ENCODE measurements around the gene PDE8A.

Gene PDE8A

DNA sequence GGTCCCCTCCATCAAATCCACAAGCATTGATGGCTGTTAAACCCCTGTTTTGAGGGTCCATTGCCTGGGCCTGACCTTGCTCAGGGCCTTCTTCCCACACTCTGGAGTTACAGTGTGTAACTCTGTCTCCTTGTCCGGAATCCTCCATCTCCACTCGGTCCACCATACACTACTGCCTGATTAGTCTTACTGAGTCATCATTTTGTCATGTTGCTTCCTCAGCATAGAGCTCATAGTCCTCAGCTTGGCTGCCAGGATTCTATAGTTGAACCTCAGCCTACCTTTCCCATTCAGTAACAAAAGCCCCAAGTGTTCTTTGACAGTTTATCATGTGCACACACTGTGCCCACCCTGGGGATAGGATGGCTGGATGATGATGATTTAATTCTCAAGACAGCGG lies 113.0 kb downstream of the PDE8A start:
- Mint-ChIP-seq H3K4me1 (ENCODE audit: low read depth) (no peaks in the 10 kb centered on the region), H3K27me3 (no peaks in the 10 kb centered on the region), H3K4me3 (no peak overlapping the region), H3K36me3 (ENCODE audit: low read depth) (peaks cover 67% of the 10 kb centered on the region), H3K27ac (no peak overlapping the region), H3K9me3 (no peaks in the 10 kb centered on the region)
- intact Hi-C loops (cut with micrococcal nuclease) = no loop called here

DNA sequence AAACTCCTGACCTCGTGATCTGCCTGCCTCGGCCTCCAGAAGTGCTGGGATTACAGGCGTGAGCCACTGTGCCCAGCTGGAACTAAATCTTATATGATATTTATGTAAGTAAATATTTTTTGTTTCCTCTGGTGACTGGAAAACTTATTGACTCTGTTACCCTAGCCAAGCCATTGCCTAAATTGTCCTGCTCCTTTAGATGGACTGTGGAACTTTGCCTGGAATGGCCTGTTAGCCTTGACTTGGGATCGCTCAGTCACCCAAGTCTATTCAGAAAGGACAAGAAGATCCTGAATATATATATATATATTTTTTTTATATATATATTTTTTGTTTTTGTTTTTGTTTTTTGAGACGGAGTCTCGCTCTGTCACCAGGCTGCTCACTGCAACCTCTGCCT lies 113.9 kb downstream of the PDE8A start:
- H3K36me3 Mint-ChIP-seq (ENCODE audit: low read depth) = peaks cover 59% of the 10 kb centered on the region
- no peaks in the 10 kb centered on the region for H3K27me3 Mint-ChIP-seq
- H3K4me1 Mint-ChIP-seq (ENCODE audit: low read depth) = no peaks in the 10 kb centered on the region
- no peak overlapping the region for H3K4me3 Mint-ChIP-seq
- no peak overlapping the region for H3K27ac Mint-ChIP-seq
- intact Hi-C loops (cut with micrococcal nuclease) = no loop called here
- no peaks in the 10 kb centered on the region for H3K9me3 Mint-ChIP-seq

DNA sequence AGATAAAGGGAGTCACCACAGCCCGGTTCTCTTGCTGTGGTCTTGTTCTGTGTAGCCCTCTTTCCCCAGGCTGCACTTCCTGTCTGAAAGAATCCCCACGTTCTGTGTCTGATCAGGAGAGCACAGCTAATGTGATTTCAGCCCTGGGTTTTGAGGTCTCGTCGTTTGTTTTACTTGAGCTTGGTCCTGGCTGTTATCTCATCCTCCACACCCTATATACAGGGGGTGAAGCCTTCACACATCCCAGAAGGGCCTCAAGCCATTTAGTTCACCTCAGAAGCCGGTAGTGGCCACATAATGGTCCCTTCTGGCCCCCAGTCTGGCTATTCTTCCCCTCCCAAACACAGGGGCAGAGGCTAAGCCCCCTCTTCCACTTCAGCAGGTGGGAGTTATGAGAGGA lies 115.6 kb downstream of the PDE8A start:
- Mint-ChIP-seq H3K36me3 (ENCODE audit: low read depth) (peaks cover 43% of the 10 kb centered on the region), H3K9me3 (no peaks in the 10 kb centered on the region), H3K4me3 (no peak overlapping the region), H3K27me3 (no peaks in the 10 kb centered on the region), H3K4me1 (ENCODE audit: low read depth) (no peaks in the 10 kb centered on the region), H3K27ac (no peak overlapping the region)
- intact Hi-C loops (cut with micrococcal nuclease) = no loop called here

DNA sequence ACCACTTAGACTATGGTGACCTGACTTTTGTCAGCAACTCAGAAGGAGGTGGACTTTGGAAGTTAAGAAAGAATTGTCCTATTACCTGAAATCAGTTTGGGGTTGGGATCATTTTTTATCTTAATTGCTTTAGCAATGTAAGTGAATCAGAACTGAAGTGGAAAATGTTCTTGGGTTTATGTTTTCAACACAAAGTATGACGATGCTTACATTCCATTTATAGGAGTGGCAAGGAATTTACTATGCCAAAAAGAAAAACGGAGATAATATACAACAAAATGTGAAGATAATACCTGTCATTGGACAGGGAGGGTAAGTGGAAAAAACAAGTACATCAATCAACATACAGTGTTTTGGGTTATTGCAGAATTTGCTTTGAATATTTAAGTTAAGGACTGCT lies 116.1 kb downstream of the PDE8A start:
- Mint-ChIP-seq H3K27me3 (no peaks in the 10 kb centered on the region), H3K4me3 (no peak overlapping the region), H3K9me3 (no peaks in the 10 kb centered on the region), H3K27ac (no peak overlapping the region), H3K4me1 (ENCODE audit: low read depth) (no peaks in the 10 kb centered on the region), H3K36me3 (ENCODE audit: low read depth) (peaks cover 38% of the 10 kb centered on the region)
- intact Hi-C loops (cut with micrococcal nuclease) = no loop called here

DNA sequence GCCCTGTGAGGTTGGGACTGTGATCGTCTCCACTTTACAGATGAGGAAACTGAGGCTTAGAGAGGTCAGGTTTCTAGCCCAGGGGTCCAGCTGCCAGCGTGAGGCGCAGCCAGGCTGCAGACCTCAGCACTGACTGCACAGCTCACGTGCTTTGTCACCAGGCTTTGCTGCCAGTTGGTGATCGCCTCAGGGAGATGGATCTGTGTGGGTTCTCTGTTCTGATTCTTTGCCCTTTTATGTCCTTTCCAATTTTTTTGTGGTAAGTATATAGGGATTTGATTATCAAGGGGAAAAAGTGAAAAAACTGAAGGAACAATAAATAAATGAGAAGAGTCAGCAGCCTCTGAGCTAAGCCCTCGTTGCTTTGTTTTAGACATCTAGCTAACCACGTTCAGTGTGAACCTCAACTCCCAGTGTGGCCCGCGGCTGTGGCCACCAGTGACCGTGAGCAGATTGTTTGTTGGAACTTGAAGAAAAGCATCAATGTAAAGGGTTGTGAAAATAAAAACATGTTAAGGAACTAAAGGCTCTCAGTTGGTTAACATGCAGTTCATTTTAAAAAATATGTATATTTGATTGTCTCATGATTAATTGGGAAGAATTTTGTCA lies 117.6 kb downstream of the PDE8A start:
- Mint-ChIP-seq H3K9me3 (no peaks in the 10 kb centered on the region), H3K27ac (no peak overlapping the region), H3K4me3 (no peak overlapping the region), H3K4me1 (ENCODE audit: low read depth) (no peaks in the 10 kb centered on the region), H3K27me3 (no peaks in the 10 kb centered on the region), H3K36me3 (ENCODE audit: low read depth) (peaks cover 22% of the 10 kb centered on the region)
- intact Hi-C loops (cut with micrococcal nuclease) = no loop called here

DNA sequence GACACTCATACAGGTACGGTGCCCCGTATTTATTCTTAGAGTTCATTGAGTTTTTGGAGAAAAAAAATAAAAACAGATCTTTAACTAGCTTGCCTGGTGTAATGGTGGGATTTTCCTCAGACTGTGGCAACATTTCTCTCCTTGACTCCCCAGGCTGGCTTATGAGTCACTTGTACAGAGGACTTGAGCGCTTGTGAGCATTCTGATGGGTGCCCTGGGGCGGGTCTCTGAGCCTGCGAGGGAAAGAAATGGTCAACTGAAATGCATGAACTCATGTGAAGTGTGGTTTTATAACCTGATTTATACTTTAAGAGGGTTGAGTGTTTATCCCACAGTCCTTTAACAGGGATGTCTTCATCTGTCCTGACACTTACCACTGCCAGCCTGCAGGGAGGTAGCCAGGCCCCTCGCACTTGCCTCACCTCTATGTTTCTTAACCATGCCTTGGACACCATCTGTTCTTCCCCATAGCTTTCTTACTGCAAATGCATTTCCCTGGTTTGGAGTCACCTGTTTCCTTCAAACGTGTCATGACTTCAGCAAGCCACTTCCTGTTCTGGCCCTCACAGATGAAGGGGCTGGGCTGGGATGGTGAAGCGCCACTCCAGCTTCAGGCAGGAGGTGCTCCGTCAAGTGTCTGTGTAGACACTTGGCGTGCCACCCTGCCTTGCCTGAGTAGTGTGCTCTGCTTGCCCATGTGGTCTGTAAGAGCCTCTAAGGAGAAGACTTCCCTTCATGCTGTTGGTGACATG lies 118.7 kb downstream of the PDE8A start:
- intact Hi-C loops (cut with micrococcal nuclease) = no loop called here
- H3K36me3 Mint-ChIP-seq (ENCODE audit: low read depth) = peaks cover 15% of the 10 kb centered on the region
- no peaks in the 10 kb centered on the region for H3K4me1 Mint-ChIP-seq (ENCODE audit: low read depth)
- no peaks in the 10 kb centered on the region for H3K27me3 Mint-ChIP-seq
- H3K9me3 Mint-ChIP-seq = no peaks in the 10 kb centered on the region
- no peak overlapping the region for H3K4me3 Mint-ChIP-seq
- no peak overlapping the region for H3K27ac Mint-ChIP-seq

DNA sequence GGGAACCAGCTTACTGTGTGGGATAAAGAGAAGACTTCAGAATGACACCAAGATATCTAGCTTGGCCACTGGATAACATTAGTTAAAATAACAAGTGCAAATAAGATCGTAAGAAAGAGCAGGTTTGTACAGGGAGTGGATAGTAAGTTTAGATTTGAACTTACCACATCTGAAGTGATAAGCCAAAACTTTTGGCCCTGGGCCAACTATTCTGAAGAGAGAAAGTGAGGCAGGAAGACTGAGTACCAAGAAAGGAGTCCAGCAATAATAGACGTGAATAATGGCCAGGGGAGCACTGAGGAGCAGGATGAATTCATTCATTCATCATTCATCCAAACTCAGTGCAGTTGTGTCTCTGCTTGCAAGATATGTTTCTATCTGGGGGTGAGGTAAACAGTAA lies 122.9 kb downstream of the PDE8A start:
- intact Hi-C loops (cut with micrococcal nuclease) = no loop called here
- H3K9me3 Mint-ChIP-seq = no peaks in the 10 kb centered on the region
- H3K4me3 Mint-ChIP-seq = no peak overlapping the region
- no peaks in the 10 kb centered on the region for H3K27me3 Mint-ChIP-seq
- no peaks in the 10 kb centered on the region for H3K4me1 Mint-ChIP-seq (ENCODE audit: low read depth)
- H3K27ac Mint-ChIP-seq = no peak overlapping the region
- peaks cover 9% of the 10 kb centered on the region for H3K36me3 Mint-ChIP-seq (ENCODE audit: low read depth)

DNA sequence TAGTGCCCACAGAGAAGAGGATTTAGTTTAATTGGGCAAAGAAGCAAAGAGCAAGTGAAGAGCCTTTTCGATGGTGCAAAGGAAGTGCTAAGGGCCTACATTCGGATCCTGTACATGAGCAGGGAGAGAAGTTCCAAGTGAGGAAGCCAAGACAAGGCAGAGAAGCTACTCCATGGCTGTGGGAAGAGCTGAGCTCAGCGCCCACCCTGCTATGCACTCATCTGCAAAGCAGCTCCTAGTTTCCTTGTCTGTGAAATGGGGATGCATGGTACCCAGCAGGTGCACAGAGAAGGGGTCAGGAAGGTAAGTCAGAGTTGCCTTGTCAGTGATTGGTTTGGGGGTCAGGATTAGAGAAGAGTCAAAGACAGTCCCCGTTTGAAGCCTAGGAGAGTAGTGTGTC lies 126.5 kb downstream of the PDE8A start:
- Mint-ChIP-seq H3K4me1 (ENCODE audit: low read depth) (no peaks in the 10 kb centered on the region), H3K4me3 (no peak overlapping the region), H3K36me3 (ENCODE audit: low read depth) (peaks cover 21% of the 10 kb centered on the region), H3K27ac (no peak overlapping the region), H3K9me3 (no peaks in the 10 kb centered on the region), H3K27me3 (no peaks in the 10 kb centered on the region)
- intact Hi-C loops (cut with micrococcal nuclease) = no loop called here

DNA sequence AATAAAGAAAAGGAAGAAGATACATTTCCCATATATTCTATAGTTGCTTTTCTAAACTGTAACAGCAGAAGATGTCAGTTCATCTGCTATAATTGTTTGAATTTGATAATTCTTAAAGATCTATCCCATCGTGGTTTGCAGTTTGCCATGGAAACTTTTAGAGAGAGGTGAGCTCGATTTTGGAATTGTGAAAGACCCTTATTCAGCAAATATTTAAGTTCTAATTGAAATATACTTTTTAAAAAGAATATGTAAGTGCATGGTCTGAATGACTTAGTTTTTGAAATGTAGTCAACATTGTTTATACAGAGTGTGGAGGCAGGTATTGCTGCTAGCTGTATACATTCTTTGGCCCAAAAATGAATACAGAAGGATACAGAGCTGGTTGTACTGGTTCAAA lies 127.7 kb downstream of the PDE8A start:
- Mint-ChIP-seq H3K36me3 (ENCODE audit: low read depth) (peaks cover 33% of the 10 kb centered on the region), H3K9me3 (no peaks in the 10 kb centered on the region), H3K4me3 (no peak overlapping the region), H3K27ac (no peak overlapping the region), H3K4me1 (ENCODE audit: low read depth) (no peaks in the 10 kb centered on the region), H3K27me3 (no peaks in the 10 kb centered on the region)
- intact Hi-C loops (cut with micrococcal nuclease) = no loop called here

DNA sequence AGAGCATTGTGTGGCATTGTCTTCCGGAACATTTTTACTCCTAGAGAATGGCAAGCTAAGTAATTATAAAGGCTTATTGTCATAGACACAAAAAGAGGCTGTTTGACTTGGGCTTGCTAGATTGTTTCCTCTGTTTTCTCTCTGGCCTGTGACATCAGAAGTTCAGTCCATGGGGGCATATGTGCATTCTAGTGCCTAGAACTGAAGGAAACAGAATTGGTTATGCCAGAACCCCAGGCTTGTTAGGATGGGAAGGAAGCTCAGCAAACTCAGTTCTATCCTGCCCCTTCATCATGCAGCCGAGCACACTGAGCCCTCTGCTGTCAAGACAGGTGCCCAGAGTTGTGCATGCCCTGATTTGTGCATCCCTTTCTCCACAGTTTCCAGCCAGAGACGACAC lies 131.3 kb downstream of the PDE8A start:
- no peaks in the 10 kb centered on the region for H3K9me3 Mint-ChIP-seq
- H3K36me3 Mint-ChIP-seq (ENCODE audit: low read depth) = peaks cover 70% of the 10 kb centered on the region
- no peaks in the 10 kb centered on the region for H3K27me3 Mint-ChIP-seq
- no peaks in the 10 kb centered on the region for H3K4me1 Mint-ChIP-seq (ENCODE audit: low read depth)
- no peak overlapping the region for H3K4me3 Mint-ChIP-seq
- intact Hi-C loops (cut with micrococcal nuclease) = no loop called here
- no peak overlapping the region for H3K27ac Mint-ChIP-seq

DNA sequence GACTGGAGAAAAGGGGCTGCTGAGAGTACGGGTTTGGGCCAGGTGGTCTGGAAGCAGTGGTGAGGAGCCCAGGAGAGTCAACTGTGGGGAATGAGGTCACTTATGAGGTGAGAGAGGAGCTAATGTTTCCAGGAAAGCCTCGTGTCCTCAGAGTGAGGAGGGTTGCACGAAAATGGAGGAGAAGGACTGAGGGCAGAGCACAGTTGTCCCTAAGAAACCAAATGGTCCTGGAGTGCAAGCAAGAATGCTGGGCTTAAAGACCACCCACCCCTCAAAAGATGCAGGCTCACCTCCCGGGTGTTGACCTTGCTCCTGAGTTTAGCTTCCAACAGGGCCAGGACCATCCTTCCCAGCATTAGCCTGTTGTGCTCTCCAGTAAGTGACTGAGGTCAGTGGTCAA lies 133.2 kb downstream of the PDE8A start:
- H3K27ac Mint-ChIP-seq = no peak overlapping the region
- intact Hi-C loops (cut with micrococcal nuclease) = no loop called here
- no peak overlapping the region for H3K4me3 Mint-ChIP-seq
- H3K27me3 Mint-ChIP-seq = no peaks in the 10 kb centered on the region
- peaks cover 66% of the 10 kb centered on the region for H3K36me3 Mint-ChIP-seq (ENCODE audit: low read depth)
- no peaks in the 10 kb centered on the region for H3K4me1 Mint-ChIP-seq (ENCODE audit: low read depth)
- no peaks in the 10 kb centered on the region for H3K9me3 Mint-ChIP-seq

DNA sequence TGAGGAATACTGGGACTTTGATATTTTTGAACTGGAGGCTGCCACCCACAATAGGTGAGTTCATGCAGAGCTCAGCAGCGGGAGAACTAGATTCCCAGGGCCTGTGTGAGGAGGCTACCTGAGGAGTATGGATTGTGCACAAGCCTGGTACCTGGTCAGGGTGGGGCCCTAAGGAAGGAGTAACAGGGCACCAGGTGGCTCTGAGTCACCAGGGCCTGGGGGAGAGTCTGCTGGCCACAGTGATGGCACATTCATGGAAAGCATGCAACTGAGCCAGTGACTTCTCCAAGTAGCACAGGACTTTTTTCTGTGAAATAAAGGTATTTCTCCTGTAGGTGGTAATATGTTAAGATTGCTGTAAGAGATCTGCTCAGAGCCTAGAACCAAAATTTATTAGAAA lies 134.4 kb downstream of the PDE8A start:
- peaks cover 73% of the 10 kb centered on the region for H3K36me3 Mint-ChIP-seq (ENCODE audit: low read depth)
- H3K4me1 Mint-ChIP-seq (ENCODE audit: low read depth) = no peaks in the 10 kb centered on the region
- intact Hi-C loops (cut with micrococcal nuclease) = no loop called here
- no peaks in the 10 kb centered on the region for H3K9me3 Mint-ChIP-seq
- no peak overlapping the region for H3K4me3 Mint-ChIP-seq
- no peak overlapping the region for H3K27ac Mint-ChIP-seq
- H3K27me3 Mint-ChIP-seq = no peaks in the 10 kb centered on the region

DNA sequence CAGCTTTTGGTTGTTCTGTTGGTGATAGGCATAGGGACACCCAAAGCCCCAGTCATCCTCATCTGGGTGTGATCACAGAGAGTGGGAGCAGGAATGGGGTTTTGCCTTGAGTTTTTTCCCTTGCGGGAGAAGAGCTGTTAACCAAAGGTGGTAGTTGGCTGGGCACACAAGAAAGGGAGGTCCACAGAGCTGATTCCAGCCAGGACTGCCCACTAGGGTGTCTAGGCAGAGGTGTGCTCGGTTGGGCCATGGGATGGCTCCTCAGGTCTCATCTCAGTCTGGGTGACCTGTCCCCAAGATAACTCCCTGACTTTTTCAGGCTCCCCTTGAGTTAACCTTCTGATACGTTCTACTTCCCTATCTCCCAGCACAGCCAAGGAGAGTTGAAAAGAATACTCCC lies 134.8 kb downstream of the PDE8A start:
- Mint-ChIP-seq H3K9me3 (no peaks in the 10 kb centered on the region), H3K36me3 (ENCODE audit: low read depth) (peaks cover 78% of the 10 kb centered on the region), H3K27ac (no peak overlapping the region), H3K27me3 (no peaks in the 10 kb centered on the region), H3K4me1 (ENCODE audit: low read depth) (no peaks in the 10 kb centered on the region), H3K4me3 (no peak overlapping the region)
- intact Hi-C loops (cut with micrococcal nuclease) = no loop called here

DNA sequence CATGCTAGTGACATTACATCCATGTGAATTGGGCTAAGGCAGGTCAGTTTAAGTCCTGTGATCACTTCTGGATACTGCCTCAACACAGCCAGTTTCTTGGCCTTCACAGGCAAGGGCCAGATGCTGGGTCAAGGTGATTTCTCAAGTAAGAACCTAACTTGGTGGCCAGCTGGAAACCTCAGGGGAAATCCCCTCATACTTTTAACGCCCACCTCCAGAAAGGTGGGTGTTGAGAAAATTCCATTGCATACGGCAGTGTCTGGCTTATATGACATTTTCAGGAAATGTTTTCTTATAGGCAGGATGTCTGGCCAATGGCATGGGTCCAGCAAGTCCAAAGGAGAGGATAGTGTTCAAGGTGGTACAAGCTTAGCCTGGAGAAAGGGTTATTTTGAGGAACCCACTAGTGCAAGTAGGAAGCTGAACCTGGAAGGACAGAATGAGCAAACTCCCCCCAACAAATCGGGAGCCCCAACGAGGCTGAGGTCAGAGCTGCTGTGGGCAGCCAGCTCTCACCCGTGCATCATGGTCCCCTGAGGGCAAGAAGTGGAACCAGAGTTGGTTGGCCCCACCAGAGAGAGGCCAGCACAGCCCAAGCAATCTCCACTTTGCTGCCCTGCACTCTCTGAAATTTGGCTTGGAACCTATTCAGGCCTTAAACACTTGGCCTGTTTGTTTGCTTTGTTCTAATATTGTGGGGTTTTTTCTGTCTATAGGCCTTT lies 135.4 kb downstream of the PDE8A start:
- Mint-ChIP-seq H3K36me3 (ENCODE audit: low read depth) (peaks cover 83% of the 10 kb centered on the region), H3K4me1 (ENCODE audit: low read depth) (no peaks in the 10 kb centered on the region), H3K9me3 (no peaks in the 10 kb centered on the region), H3K27ac (no peak overlapping the region), H3K27me3 (no peaks in the 10 kb centered on the region), H3K4me3 (no peak overlapping the region)
- intact Hi-C loops (cut with micrococcal nuclease) = no loop called here

All from dendritic cell treated with granulocyte-macrophage colony-stimulating factor and Interleukin-4, amounts not matched to agents 40 ng/mL and 50 ng/mL, for 4 days (primary cell).